Measurements from ENCODE around the gene KLHL35.
A peak's percentile ranks its signal among the peaks of the same experiment; 100 is the strongest.

Gene KLHL35

GRCh38 chr11:75469785-75470405 is 36.9 kb upstream of the KLHL35 start:
- DNase-seq (ENCODE audit: low spot score), result no peak

DNA sequence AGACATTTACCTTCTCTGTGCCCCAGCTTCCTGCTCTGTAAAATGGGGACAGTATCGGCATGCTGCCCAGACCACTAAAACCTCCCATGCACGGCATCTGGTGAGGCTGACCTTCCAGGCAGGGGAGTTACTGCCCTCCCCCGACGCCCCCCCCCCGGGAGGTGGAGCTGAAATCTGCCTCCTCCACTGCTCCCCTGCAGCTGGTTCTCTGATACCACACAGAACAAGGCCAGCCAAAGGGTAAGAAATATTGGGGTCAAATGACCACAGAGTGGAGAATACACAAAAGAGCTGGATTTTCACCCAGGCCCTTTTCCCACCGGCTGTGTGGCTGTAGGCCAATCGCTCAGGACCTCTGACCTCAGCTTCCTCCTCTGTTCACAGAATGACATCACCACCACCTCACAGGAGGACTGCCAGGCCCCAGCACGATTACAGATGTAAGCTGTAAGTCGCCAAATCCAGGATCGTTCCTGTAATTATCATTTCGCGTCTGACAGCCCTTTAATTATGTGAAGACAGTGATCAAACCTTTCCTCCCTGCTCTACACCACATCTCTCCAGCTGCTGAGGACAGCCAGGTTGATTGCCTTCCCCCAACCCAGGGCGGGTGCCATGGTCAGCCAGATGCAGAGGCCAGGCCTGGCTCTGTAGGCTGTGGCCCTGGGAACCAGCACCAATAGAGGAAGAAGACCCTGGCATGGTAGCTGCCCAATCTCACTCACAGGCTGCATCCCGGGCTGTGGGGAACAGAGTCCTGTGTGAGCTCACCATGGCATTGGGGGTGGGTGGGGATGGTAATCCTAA is 35.7 kb upstream of the KLHL35 start:
- no peak for DNase-seq (ENCODE audit: low spot score)

GRCh38 chr11:75467881-75468280 is 34.9 kb upstream of the KLHL35 start:
- no peak for DNase-seq (ENCODE audit: low spot score)

GRCh38 chr11:75467311-75467710 is 34.3 kb upstream of the KLHL35 start:
- no peak for DNase-seq (ENCODE audit: low spot score)

DNA sequence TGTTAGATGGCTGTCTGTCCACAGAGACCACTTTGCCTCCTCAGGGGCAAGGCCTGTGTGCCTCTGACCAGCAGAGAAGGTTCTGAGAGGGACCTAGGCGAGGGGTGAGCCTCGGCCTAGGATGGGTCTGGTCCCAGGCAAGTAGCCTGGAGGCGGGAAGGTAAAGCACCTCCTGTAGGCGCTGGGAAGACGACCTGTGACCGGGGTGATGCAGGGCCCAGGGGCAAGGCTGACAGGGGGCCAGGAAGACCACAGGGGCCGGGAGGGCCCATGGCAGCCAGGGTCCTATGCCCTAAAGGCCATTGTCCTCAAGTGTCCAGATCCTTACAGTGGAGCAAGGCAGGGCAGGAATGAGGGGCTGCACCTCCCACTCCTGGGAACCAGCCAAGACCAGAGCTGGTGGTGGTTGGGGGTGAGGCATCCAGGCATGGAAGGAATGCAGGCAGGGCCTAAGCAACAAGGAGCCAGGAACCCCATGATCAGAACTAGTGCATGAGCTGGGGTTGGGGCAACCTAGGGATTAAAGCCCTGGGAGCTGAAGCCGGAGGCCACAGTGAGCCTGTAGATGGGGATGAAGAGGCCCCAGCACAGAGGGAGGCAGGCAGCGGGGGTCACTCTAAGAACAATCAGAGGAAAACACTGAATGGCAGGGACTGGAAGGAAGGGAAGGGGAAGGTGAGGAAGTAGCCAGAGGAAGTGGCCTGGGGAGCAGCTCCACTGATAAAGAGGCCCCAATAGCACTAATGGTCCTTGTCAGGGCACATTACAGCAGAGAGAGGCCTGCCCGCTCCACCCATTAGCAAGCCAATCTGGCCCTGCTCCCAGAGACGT is 32.9 kb upstream of the KLHL35 start:
- DNase-seq (ENCODE audit: low spot score), result peak; percentile 82

- DNase-seq (ENCODE audit: low spot score), result no peak
These were observed 30.2 kb upstream of the KLHL35 start for GRCh38 chr11:75463106-75463774.

DNA sequence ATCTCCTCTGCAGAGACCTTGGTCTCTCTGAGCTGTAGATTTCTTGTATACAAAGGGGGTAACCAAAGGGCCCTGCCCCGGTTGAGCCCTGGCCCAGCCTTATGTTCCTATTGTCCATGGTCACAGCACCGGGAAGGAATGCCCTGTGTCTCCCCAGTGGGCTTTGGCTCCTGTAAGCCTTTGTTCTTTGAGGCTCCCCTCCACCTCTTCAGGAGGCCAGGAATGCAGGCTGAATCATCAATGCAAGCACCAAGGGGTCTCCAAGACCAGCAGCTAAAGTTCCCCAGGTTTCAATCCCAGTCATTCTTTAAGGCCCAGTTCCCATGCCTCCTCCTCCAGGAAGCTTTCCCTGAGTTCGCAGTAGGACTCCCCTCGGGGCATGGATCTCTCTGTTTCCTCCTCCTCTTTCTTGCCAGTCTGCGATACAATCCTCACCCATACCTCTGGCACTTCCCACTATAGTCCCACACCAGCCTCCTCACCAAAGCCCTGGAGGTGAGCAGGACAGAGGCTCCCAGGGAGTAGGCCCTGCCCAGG is 29.2 kb upstream of the KLHL35 start:
- no peak for DNase-seq (ENCODE audit: low spot score)

- peak; percentile 33 for DNase-seq (ENCODE audit: low spot score)
These were observed 28.1 kb upstream of the KLHL35 start for GRCh38 chr11:75461151-75461550.

- no peak for DNase-seq (ENCODE audit: low spot score)
These were observed 23.7 kb upstream of the KLHL35 start for GRCh38 chr11:75456596-75457183.

- DNase-seq (ENCODE audit: low spot score), result no peak
These were observed 22.0 kb upstream of the KLHL35 start for GRCh38 chr11:75454987-75455386.

DNA sequence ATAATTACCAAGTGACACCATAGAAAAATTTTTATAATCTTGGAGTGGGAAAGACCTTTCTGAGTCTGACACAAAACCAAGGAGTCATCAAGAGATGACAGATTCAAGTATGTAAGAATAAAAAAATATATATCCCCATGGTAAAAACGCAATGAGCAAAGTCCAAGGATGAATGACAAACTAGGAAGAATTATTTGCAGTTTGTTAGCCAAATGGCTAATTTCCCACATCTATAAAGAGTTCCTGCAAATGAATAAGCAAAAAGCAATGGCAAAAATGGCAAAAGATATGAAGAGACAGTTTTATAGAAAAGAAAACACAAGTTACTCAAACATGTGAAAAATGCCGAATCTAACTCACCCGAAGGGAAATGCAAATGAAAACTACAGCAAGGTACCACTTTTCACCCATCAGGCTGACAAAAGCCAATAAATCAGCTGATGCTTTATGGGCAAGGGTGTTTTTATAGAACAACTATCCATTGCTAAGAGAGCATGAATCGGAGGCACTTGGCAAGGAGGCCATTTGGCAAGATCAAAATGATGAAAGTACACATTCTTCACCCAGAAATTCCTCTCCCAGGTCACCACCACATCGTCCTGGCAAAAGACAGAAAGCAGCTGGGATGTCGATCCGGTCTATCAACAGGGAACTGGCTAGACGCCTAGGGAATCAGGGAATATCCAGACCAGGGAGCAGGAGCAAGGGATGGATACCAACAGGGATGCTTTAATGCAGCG is 21.1 kb upstream of the KLHL35 start:
- DNase-seq (ENCODE audit: low spot score), result peak; percentile 89

DNA sequence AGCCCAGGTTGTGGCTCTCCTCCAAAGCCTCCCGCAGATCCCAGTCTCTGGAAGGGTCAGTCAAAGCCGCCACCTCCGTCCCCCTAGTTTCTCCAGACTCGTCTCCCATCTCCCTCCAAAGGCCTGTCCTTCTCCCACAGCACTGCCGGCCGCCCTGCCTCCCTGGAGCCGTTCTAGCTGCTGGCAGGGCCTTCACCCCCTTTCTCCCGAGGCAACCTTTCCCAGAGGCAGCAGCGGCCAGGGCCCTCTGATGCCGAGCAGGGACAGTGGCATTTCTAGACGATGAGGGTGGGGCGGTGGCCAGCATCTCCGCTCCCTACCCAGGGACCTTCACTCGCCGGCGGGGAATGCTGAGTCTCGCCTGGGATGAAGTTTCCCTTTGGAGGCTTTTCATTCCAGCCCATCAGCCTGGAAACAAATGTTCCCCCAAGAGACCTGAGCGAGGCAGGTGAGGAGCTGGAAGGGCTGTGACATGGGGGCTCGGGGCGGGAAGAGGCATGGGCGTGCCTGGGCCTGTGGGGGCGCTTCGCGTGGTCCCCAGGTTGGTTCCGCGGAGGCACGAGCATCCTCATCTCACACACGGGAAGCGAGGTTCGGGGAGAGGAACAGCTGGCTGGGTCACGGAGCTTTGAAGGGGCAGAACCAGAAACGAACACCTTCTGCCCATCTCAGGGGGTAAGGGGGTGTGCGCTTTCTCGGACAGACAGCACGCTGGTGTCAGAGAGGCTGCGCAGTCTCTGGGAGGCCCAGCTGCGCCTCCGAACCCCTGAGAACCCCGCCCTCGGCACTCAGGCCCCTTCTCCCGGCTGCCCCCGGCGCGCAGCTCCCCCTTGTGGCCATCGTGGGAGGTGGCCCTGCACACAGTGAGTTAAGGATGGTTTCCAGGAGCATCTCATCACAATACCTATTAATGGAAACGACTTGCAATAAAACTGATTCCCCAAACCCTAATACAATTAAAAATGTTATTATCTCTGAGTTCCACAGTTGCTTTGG is 18.1 kb upstream of the KLHL35 start:
- DNase-seq (ENCODE audit: low spot score), result no peak

DNA sequence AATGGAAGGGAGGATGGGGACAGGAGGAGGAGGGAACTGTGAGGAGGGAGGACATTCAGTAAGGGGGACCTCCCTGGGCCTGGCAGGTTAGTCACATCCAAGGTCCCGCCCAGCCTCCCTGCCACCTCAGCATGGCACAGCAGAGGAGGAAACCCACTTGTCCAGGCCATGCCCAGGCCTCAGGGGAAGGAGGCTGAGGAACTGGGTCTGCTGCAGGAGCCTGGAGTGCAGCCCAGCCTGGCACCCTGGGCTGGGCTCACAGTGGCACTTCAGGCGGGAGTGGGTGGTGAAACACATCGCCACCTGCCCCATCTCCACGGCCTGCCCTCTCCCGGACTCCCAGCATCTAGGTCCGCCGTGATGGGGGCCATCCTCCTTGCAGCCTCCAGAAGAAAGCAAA is 17.2 kb upstream of the KLHL35 start:
- DNase-seq (ENCODE audit: low spot score), result no peak

DNA sequence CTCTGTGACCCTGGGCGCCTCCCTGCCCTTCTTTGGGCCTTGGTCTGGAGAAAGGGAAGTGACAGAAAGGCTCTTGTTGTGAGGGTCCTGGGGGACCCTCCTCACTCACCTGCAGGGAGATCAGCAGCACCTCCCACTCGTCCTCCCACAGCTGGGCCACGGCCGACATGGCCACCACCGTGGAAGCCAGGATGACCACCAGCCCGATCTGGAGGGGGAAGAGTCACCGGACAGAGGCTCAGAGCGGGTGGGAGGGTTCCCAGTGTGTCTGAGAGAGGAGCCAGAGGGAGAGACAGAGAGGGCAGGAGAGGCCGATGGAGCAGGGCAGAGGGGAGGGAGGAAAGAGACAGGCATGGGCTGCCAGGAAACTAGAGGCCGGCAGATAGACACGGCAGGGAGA is 16.8 kb upstream of the KLHL35 start:
- no peak for DNase-seq (ENCODE audit: low spot score)

DNA sequence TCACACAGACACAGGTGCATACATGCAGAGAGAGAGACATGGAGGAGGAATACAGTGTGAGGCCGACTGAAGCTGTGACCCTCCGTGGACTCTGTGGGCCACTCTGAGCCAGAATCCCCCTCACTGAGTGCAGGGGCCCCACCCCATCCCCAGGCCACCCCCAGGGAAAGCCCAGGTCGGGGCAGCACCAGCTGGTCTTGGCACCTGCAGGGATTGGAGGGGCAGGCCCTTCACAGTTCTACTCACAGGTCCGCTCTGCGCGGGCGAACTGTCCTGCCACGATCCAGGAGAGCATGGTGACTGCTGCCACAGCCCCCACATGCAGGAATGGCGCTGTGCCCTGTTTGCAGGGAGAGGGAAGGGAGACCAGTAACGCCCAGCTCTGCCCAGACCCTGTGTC is 16.3 kb upstream of the KLHL35 start:
- no peak for DNase-seq (ENCODE audit: low spot score)

GRCh38 chr11:75447415-75447814 is 14.4 kb upstream of the KLHL35 start:
- no peak for DNase-seq (ENCODE audit: low spot score)

DNA sequence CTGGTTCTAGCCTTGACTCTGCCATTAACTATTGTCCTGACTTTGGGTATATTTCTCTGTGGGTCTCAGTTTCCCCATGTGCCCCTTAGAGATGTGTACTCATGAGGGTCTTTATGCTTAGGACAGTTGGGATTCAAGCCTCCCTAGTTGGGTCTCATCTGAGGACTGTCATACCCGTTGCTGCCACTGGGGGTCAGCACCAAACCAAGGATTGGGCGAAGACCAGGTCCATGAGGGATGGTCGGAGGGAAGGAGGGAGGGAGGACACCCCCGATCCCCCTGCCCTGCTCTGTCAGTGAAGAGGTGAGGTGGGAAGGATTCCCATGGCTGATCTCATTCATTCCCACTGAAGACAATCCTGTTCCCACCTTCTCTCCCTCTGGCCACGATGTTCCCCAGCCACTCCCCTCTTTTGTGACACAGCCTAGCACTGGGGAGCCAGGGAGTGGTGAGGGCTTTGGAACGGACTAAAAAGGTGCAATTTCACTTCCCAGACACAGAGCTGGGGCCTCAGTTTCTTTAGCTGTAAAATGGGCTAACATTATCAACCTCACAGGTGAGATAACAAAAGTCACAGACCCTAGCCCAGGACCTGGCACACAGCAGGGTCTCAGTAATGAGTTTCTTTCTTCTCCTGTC is 12.4 kb upstream of the KLHL35 start:
- peak; percentile 83 for DNase-seq (ENCODE audit: low spot score)

- no peak for DNase-seq (ENCODE audit: low spot score)
These were observed 10.0 kb upstream of the KLHL35 start for GRCh38 chr11:75443043-75443442.

Data from GM03348 (cell line).